AG04450 (cell line): ENCODE measurements around the gene MFAP1. TPM values are rescaled to one million over a fixed set of nuclear protein-coding genes. Genes with fewer than 3 reads are reported as not detected.

ENCODE experiments used
- CTCF ChIA-PET: fragments of 300-600, 350-600 bp; formaldehyde crosslinking; extraction: SDS; loops from one replicate; lab custom pipeline; 2022; ENCODE audit warnings: antibody characterized with exemption, inconsistent platforms; lab: Charles Lee
- POLR2A ChIA-PET: fragments of 350-600 bp; formaldehyde crosslinking; extraction: SDS; loops from one replicate; lab custom pipeline; 2021; ENCODE audit warnings: antibody characterized with exemption, inconsistent platforms; lab: Yijun Ruan, JAX
- DNase-seq: peaks from one replicate; pipeline ENCODE4 v3.0.0-alpha.2; 2011; ENCODE audit warnings: low read depth, low spot score
- H3K27ac ChIP-seq: one replicate; pipeline ENCODE4 v1.5.1; 2012; ENCODE audit warnings: low read depth, low read length, control low read depth
- H3K27me3 ChIP-seq: one replicate; pipeline ENCODE4 v1.6.0; 2012; ENCODE audit warnings: low read length; ENCODE audit not compliant: control insufficient read depth, insufficient read depth
- H3K4me3 ChIP-seq: 2 replicates; pipeline ENCODE4 v1.5.1; 2011; ENCODE audit warnings: mild to moderate bottlenecking, low read depth, low read length, control low read depth
- H3K9me3 ChIP-seq: 2 replicates; pipeline ENCODE4 v1.5.1; 2012; ENCODE audit warnings: low read length; ENCODE audit not compliant: control insufficient read depth, insufficient read depth
- CTCF ChIP-seq: IDR thresholded peaks from 2 replicates; pipeline ENCODE4 v1.5.1; 2011; ENCODE audit warnings: low read depth, low read length, control low read depth, inconsistent platforms
- polyA plus RNA-seq: library from polyadenylated mRNA; depleted of rRNA; stranded (reverse); fragments of >200 nt; gene quantifications from 2 replicates; pipeline ENCODE4 v1.2.3, GENCODE V29; 2011

MFAP1 gene
- polyA plus RNA-seq, 1 experiment = 61.9 TPM

- TF ChIP-seq CTCF = no peak
- H3K9me3 ChIP-seq = no peaks in the 10 kb centered on the region; the same call in 1 of the 2 replicates
- POLR2A ChIA-PET = interaction anchor here (2.1 to 2.3 kb wide), 2 partner anchors 27 to 30 kb away, joined by 7 to 11 read pairs; partner anchors contain the start of gene MFAP1
- H3K4me3 ChIP-seq = peak overlapping the region; percentile 100
- no peaks in the 10 kb centered on the region for H3K27me3 ChIP-seq
- H3K27ac ChIP-seq = no peak overlapping the region
- CTCF ChIA-PET = interaction anchor here (0.6 to 1.4 kb wide), 2 partner anchors 38 to 78 kb away, joined by 4 to 5 read pairs; no protein-coding TSS in a partner anchor
- no peak for DNase-seq
Observed at GRCh38 chr15:43794269-43795037, 30.0 kb downstream of the MFAP1 start.

DNA sequence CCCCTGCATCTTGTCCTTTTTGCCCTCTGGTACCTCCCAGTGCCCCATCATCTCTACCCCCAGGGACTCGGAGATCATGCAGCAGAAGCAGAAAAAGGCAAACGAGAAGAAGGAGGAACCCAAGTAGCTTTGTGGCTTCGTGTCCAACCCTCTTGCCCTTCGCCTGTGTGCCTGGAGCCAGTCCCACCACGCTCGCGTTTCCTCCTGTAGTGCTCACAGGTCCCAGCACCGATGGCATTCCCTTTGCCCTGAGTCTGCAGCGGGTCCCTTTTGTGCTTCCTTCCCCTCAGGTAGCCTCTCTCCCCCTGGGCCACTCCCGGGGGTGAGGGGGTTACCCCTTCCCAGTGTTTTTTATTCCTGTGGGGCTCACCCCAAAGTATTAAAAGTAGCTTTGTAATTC, 30.8 kb downstream of the MFAP1 start:
- CTCF ChIA-PET = interaction anchor here (0.7 to 1.4 kb wide), 4 partner anchors 16 to 79 kb away, joined by 3 to 5 read pairs (median 4); no protein-coding TSS in a partner anchor
- TF ChIP-seq CTCF = no peak
- Histone ChIP-seq H3K27ac (no peak overlapping the region), H3K27me3 (no peaks in the 10 kb centered on the region), H3K4me3 (peak overlapping the region; percentile 100), H3K9me3 (no peaks in the 10 kb centered on the region; the same call in 1 of the 2 replicates)
- POLR2A ChIA-PET = interaction anchor here (0.7 to 2.3 kb wide), 3 partner anchors 28 to 31 kb away, joined by 3 to 11 read pairs (median 7); partner anchors contain the start of gene MFAP1
- no peak for DNase-seq

GRCh38 chr15:43792761-43793476, 31.6 kb downstream of the MFAP1 start:
- Histone ChIP-seq H3K27me3 (no peaks in the 10 kb centered on the region), H3K4me3 (peak overlapping the region; percentile 100), H3K27ac (peak overlapping the region; percentile 93), H3K9me3 (no peaks in the 10 kb centered on the region; the same call in 1 of the 2 replicates)
- TF ChIP-seq CTCF = peak; percentile 31; the same call in 1 of the 2 replicates
- POLR2A ChIA-PET = interaction anchor here (0.7 to 2.1 kb wide), 5 partner anchors 10 to 111 kb away, joined by 3 to 11 read pairs (median 3); partner anchors contain the start of gene MFAP1
- CTCF ChIA-PET = interaction anchor here (0.6 to 1.4 kb wide), 5 partner anchors 15 to 508 kb away, joined by 3 to 5 read pairs (median 3); no protein-coding TSS in a partner anchor
- DNase-seq = no peak

DNA sequence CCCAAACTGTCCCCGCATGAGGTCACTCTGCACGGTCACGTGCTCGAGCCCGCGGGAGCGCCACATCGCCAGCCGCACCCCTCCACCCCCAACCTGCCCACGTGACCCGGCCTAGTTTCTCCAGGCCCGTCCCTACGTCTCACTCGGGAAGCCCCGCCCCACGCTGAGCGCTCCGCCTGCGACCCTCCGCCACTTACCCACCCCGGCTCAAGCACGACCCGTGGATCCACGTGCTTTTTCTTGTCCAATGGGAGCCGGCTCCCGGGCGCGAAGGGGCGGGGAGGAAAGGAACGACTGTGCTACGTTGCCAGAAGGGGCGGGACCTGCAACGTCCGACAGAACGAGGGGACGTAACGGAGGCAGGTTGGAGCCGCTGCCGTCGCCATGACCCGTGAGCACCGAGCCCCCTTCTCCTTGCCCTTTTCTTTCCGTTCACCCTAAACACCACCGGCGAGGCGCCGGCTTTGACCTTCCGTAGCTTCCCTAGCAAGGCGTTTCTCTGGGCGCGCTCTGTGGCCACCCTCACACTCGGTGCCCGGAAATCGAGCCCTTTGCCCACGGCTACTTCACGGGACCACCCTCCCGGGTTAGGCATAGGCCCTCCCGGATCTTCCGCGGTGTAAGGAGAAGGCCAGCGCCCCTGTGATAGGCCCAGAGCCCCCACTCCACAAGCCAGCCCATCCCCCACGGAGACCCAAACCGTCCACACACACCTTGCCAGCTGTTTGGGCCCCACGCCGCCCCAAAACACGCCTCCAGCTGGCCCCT, 32.3 kb downstream of the MFAP1 start, which contains the start of gene SERF2:
SERF2 (plus strand) TSS at position 328 of the 768 bp plus-strand sequence; CDS start at position 385, 57 bp downstream.
- Histone ChIP-seq H3K27ac (peak within 1 kb of the TSS; percentile 93), H3K9me3 (no peaks in the 10 kb centered on the region; the same call in 1 of the 2 replicates), H3K4me3 (peak within 1 kb of the TSS; percentile 100), H3K27me3 (no peaks in the 10 kb centered on the region)
- CTCF ChIA-PET = interaction anchor here (0.6 to 1.5 kb wide), 5 partner anchors 15 to 507 kb away, joined by 3 to 6 read pairs (median 3); partner anchors contain the start of gene ELL3
- DNase-seq = peak; percentile 99
- TF ChIP-seq CTCF = no peak
- POLR2A ChIA-PET = interaction anchor here (1.0 to 2.1 kb wide), 5 partner anchors 9 to 112 kb away, joined by 3 to 11 read pairs (median 3); partner anchors contain the start of gene MFAP1
